ENCODE measurements around the gene CEACAM4. TPM values are rescaled to one million over a fixed set of nuclear protein-coding genes. Genes with fewer than 3 reads are reported as not detected.

Gene CEACAM4
- total RNA-seq, 2 experiments from 2014 or later: 0.36 to 0.84 TPM

GRCh38 chr19:41612483-41612882 is 14.4 kb downstream of the CEACAM4 start:
- Histone ChIP-seq H3K4me3 (ENCODE audit: low read length) (no peak overlapping the region), H3K4me1 (ENCODE audit: insufficient read depth, low read length) (no peaks in the 10 kb centered on the region), H3K9me3 (ENCODE audit: control insufficient read depth in 1 of 2, insufficient read depth in 1 of 2, low read length in 2 of 2) (peaks cover 0 to 7% of the 10 kb centered on the region in 2 experiments), H3K27me3 (ENCODE audit: control insufficient read depth in 1 of 2, insufficient read depth in 2 of 2, low read length in 2 of 2) (peaks cover 0 to 5% of the 10 kb centered on the region in 2 experiments), H3K27ac (ENCODE audit: low read depth in 1 of 2, low read length in 2 of 2) (no peak overlapping the region), H3K36me3 (ENCODE audit: insufficient read depth, low read length) (no peaks in the 10 kb centered on the region)
- Mint-ChIP-seq H3K9me3 (no peaks in the 10 kb centered on the region), H3K4me3 (no peak overlapping the region), H3K27me3 (peaks cover 53% of the 10 kb centered on the region), H3K4me1 (ENCODE audit: low read depth) (no peaks in the 10 kb centered on the region), H3K36me3 (ENCODE audit: low read depth) (no peaks in the 10 kb centered on the region), H3K27ac (no peak overlapping the region)
- POLR2A ChIA-PET: no interaction called here
- CTCF ChIA-PET: no interaction called here
- intact Hi-C loops (cut with DNase I, micrococcal nuclease): no loop called here
- no peak for ATAC-seq (ENCODE audit: poor library complexity)
- TF ChIP-seq, protein P1, sequence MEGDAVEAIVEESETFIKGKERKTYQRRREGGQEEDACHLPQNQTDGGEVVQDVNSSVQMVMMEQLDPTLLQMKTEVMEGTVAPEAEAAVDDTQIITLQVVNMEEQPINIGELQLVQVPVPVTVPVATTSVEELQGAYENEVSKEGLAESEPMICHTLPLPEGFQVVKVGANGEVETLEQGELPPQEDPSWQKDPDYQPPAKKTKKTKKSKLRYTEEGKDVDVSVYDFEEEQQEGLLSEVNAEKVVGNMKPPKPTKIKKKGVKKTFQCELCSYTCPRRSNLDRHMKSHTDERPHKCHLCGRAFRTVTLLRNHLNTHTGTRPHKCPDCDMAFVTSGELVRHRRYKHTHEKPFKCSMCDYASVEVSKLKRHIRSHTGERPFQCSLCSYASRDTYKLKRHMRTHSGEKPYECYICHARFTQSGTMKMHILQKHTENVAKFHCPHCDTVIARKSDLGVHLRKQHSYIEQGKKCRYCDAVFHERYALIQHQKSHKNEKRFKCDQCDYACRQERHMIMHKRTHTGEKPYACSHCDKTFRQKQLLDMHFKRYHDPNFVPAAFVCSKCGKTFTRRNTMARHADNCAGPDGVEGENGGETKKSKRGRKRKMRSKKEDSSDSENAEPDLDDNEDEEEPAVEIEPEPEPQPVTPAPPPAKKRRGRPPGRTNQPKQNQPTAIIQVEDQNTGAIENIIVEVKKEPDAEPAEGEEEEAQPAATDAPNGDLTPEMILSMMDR (IDR thresholded peaks at IDR 0.05): no peak
- no peak for DNase-seq

GRCh38 chr19:41610789-41611188 is 16.1 kb downstream of the CEACAM4 start:
- ChIA-PET CTCF (no interaction called here), POLR2A (no interaction called here)

DNA sequence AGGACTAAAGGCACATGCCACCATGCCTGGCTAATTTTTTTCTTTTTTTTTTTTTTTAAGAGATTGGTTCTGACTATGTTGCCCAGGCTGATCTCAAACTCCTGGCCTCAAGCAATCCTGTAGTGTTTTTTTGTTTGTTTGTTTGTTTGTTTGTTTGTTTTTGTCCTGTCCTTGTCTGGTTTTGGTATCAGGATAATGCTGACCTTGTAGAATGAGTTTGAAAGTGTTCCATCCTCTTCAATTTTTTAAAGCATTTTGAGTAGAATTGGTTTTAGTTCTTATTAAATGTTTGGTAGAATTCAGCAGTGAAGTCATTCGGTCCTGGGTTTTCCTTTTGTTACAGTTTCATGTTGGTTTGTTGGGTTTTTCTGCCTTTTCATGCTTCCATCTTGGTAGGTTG is 19.2 kb downstream of the CEACAM4 start:
- Mint-ChIP-seq H3K27ac (no peak overlapping the region), H3K36me3 (ENCODE audit: low read depth) (no peaks in the 10 kb centered on the region), H3K4me3 (no peak overlapping the region), H3K4me1 (ENCODE audit: low read depth) (no peaks in the 10 kb centered on the region), H3K27me3 (peaks cover 18% of the 10 kb centered on the region), H3K9me3 (no peaks in the 10 kb centered on the region)
- ChIA-PET POLR2A (no interaction called here), CTCF (interaction anchor here (1.1 kb wide), 1 partner anchor 10 kb away, joined by 3 read pairs; no protein-coding TSS in a partner anchor)
- Histone ChIP-seq H3K27me3 (ENCODE audit: control insufficient read depth in 1 of 2, insufficient read depth in 2 of 2, low read length in 2 of 2) (peaks cover 0 to 2% of the 10 kb centered on the region in 2 experiments), H3K27ac (ENCODE audit: low read depth in 1 of 2, low read length in 2 of 2) (no peak overlapping the region), H3K36me3 (ENCODE audit: insufficient read depth, low read length) (no peaks in the 10 kb centered on the region), H3K9me3 (ENCODE audit: control insufficient read depth in 1 of 2, insufficient read depth in 1 of 2, low read length in 2 of 2) (no peaks in the 10 kb centered on the region), H3K4me3 (ENCODE audit: low read length) (no peak overlapping the region), H3K4me1 (ENCODE audit: insufficient read depth, low read length) (no peaks in the 10 kb centered on the region)
- intact Hi-C loops (cut with DNase I, micrococcal nuclease): no loop called here
- DNase-seq (no peak), ATAC-seq (ENCODE audit: poor library complexity) (no peak)
- TF ChIP-seq, protein P1 (IDR thresholded peaks at IDR 0.05): no peak

More at GRCh38 chr19:41610789-41611188, 16.1 kb downstream of the CEACAM4 start:
- H3K27ac ChIP-seq (ENCODE audit: low read depth in 1 of 2, low read length in 2 of 2): no peak overlapping the region
- H3K9me3 ChIP-seq (ENCODE audit: control insufficient read depth in 1 of 2, insufficient read depth in 1 of 2, low read length in 2 of 2): peaks cover 0 to 7% of the 10 kb centered on the region in 2 experiments
- H3K36me3 Mint-ChIP-seq (ENCODE audit: low read depth): no peaks in the 10 kb centered on the region
- H3K27ac Mint-ChIP-seq: no peak overlapping the region
- no peak for DNase-seq
- H3K36me3 ChIP-seq (ENCODE audit: insufficient read depth, low read length): no peaks in the 10 kb centered on the region
- H3K27me3 Mint-ChIP-seq: peaks cover 40% of the 10 kb centered on the region
- no peak overlapping the region for H3K4me3 ChIP-seq (ENCODE audit: low read length)
- intact Hi-C loops (cut with DNase I, micrococcal nuclease): no loop called here
- H3K4me1 Mint-ChIP-seq (ENCODE audit: low read depth): no peaks in the 10 kb centered on the region
- H3K27me3 ChIP-seq (ENCODE audit: control insufficient read depth in 1 of 2, insufficient read depth in 2 of 2, low read length in 2 of 2): peaks cover 0 to 5% of the 10 kb centered on the region in 2 experiments
- no peak overlapping the region for H3K4me3 Mint-ChIP-seq
- H3K4me1 ChIP-seq (ENCODE audit: insufficient read depth, low read length): no peaks in the 10 kb centered on the region
- no peaks in the 10 kb centered on the region for H3K9me3 Mint-ChIP-seq
- TF ChIP-seq, protein P1 (IDR thresholded peaks at IDR 0.05): no peak
- ATAC-seq (ENCODE audit: poor library complexity): no peak

Measured in CD4-positive, alpha-beta T cell (primary cell).